Lung (tissue), 12 donors: ENCODE measurements around the gene ATXN1. TPM values are rescaled to one million over a fixed set of nuclear protein-coding genes. Genes with fewer than 3 reads are reported as not detected.
"Not testable (repeated sequence)": the region's sequence is repeated elsewhere in the genome, so short reads cannot be mapped to it uniquely, and the experiment has no call there.

Experiments used
- ATAC-seq: fragments of 200-7000 bp; cut with Tn5 transposase; one replicate; pipeline ENCODE4 v1.9.1; 2020; ENCODE audit warnings: moderate number of reproducible peaks; ENCODE audit not compliant: insufficient read depth, low FRiP score
- DNase-seq, 3 donors: peaks; one replicate each; pipeline ENCODE4 v3.0.0-alpha.2; 2013 to 2017
- H3K27ac ChIP-seq, 2 donors: one replicate each; pipeline ENCODE4 v1.5.1; 2013; ENCODE audit warnings: mild to moderate bottlenecking in 2 of 2, moderate library complexity in 2 of 2, control low read depth in 1 of 2, inconsistent platforms in 1 of 2, low read depth in 1 of 2, low read length in 1 of 2
- H3K27me3 ChIP-seq, 3 donors: one replicate each; pipeline ENCODE4 v1.5.1; 2013; ENCODE audit warnings: low read length in 2 of 3; ENCODE audit not compliant: control insufficient read depth in 3 of 3, insufficient read depth in 3 of 3
- H3K36me3 ChIP-seq, 4 donors: one replicate each; pipeline ENCODE4 v1.5.1; 2013; ENCODE audit warnings: low read length in 4 of 4, mild to moderate bottlenecking in 1 of 4, moderate library complexity in 1 of 4; ENCODE audit not compliant: control insufficient read depth in 4 of 4, insufficient read depth in 4 of 4
- H3K4me1 ChIP-seq, 5 donors: one replicate each; pipeline ENCODE4 v1.5.1; 2013; ENCODE audit warnings: low read length in 5 of 5, mild to moderate bottlenecking in 2 of 5, moderate library complexity in 1 of 5; ENCODE audit not compliant: control insufficient read depth in 5 of 5, insufficient read depth in 5 of 5
- H3K4me3 ChIP-seq: one replicate; pipeline ENCODE4 v1.5.1; 2013; ENCODE audit warnings: mild to moderate bottlenecking, control low read depth, moderate library complexity
- H3K9ac ChIP-seq, 2 donors: one replicate each; pipeline ENCODE4 v1.5.1; 2013; ENCODE audit warnings: low read length in 2 of 2, control low read depth in 1 of 2; ENCODE audit not compliant: insufficient read depth in 1 of 2
- H3K9me3 ChIP-seq, 4 donors: one replicate each; pipeline ENCODE4 v1.5.1; 2013; ENCODE audit warnings: low read length in 3 of 4, mild to moderate bottlenecking in 1 of 4, moderate library complexity in 1 of 4; ENCODE audit not compliant: control insufficient read depth in 4 of 4, insufficient read depth in 3 of 4
- WGBS, 2 donors: extraction: QIAGEN DNeasy Blood & Tissue Kit; methylation state at CpG; one replicate each; pipeline ENCODE4 v1.1.7; 2013; 5-methylcytosine and 5-hydroxymethylcytosine counted together
- polyA plus RNA-seq, 2 donors: library from polyadenylated mRNA; stranded (reverse); fragments of 200-250 nt; gene quantifications; one replicate each; pipeline ENCODE4 v1.2.1, GENCODE V29; 2013
- total RNA-seq, 2 donors: library from RNA; depleted of rRNA in 1 of 2; stranded (reverse); fragments of >200 nt in 1 of 2; gene quantifications; one replicate each; pipeline ENCODE4 v1.2.1, GENCODE V29; 2014 to 2021
- TF ChIP-seq, protein P1 (sequence below): IDR thresholded peaks from 2 replicates; pipeline ENCODE4 v1.5.1; 2012; ENCODE audit warnings: mild to moderate bottlenecking; ENCODE audit errors: control extremely low read depth, extremely low read depth
- donor health status: control.
- donor health status: control.
- donor health status: Bipolar disorder and iron deficiency.
- donor health status: healthy.
- donor health status: DM: yes; HTN: yes; CAD: no.

ATXN1 gene
- total and polyA plus RNA-seq, 4 donors, result 9.7 to 108 (median 34.9) TPM

- TF ChIP-seq, protein P1, sequence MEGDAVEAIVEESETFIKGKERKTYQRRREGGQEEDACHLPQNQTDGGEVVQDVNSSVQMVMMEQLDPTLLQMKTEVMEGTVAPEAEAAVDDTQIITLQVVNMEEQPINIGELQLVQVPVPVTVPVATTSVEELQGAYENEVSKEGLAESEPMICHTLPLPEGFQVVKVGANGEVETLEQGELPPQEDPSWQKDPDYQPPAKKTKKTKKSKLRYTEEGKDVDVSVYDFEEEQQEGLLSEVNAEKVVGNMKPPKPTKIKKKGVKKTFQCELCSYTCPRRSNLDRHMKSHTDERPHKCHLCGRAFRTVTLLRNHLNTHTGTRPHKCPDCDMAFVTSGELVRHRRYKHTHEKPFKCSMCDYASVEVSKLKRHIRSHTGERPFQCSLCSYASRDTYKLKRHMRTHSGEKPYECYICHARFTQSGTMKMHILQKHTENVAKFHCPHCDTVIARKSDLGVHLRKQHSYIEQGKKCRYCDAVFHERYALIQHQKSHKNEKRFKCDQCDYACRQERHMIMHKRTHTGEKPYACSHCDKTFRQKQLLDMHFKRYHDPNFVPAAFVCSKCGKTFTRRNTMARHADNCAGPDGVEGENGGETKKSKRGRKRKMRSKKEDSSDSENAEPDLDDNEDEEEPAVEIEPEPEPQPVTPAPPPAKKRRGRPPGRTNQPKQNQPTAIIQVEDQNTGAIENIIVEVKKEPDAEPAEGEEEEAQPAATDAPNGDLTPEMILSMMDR, result no peak
- DNase-seq, result no peak
- ATAC-seq, result no peak
- H3K27ac ChIP-seq, result no peak overlapping the region
- WGBS, 2 donors, result 90 to 100% methylated on average over 1 of the region's 1 CpG
- H3K9me3 ChIP-seq, result no peaks in the 10 kb centered on the region
- H3K27me3 ChIP-seq, result no peaks in the 10 kb centered on the region
- H3K36me3 ChIP-seq, result peaks cover 0 to 9% (median 0%) of the 10 kb centered on the region in 4 donors
- H3K4me1 ChIP-seq, result peaks cover 3 to 16% (median 7%) of the 10 kb centered on the region in 5 donors
- no peak overlapping the region for H3K9ac ChIP-seq
- H3K4me3 ChIP-seq, result no peak overlapping the region
These were observed 292.2 kb downstream of the ATXN1 start for GRCh38 chr6:16468991-16469615.

- TF ChIP-seq, protein P1, result no peak
These were observed 294.3 kb downstream of the ATXN1 start for GRCh38 chr6:16466800-16467553.

GRCh38 chr6:16464045-16464444 lies 297.2 kb downstream of the ATXN1 start:
- no peak overlapping the region for H3K4me3 ChIP-seq
- TF ChIP-seq, protein P1, result no peak
- no peaks in the 10 kb centered on the region for H3K36me3 ChIP-seq
- H3K27ac ChIP-seq, result no peak overlapping the region
- H3K4me1 ChIP-seq, result peaks cover 0 to 2% (median 0%) of the 10 kb centered on the region in 5 donors
- no peak for DNase-seq
- no peaks in the 10 kb centered on the region for H3K9me3 ChIP-seq
- no peak overlapping the region for H3K9ac ChIP-seq
- H3K27me3 ChIP-seq, result no peaks in the 10 kb centered on the region
- WGBS, 2 donors, result 96 to 99% methylated on average over 3 of the region's 3 CpGs
- ATAC-seq, result no peak

More at GRCh38 chr6:16466800-16467553, 294.3 kb downstream of the ATXN1 start:
- Histone ChIP-seq H3K4me3 (no peak overlapping the region), H3K4me1 (peaks cover 0 to 10% (median 2%) of the 10 kb centered on the region in 5 donors), H3K9ac (no peak overlapping the region), H3K9me3 (no peaks in the 10 kb centered on the region), H3K27ac (no peak overlapping the region), H3K27me3 (no peaks in the 10 kb centered on the region), H3K36me3 (no peaks in the 10 kb centered on the region)
- DNase-seq (no peak), ATAC-seq (no peak)
- WGBS, 2 donors, result 93 to 95% methylated on average over 13 of the region's 13 CpGs

DNA sequence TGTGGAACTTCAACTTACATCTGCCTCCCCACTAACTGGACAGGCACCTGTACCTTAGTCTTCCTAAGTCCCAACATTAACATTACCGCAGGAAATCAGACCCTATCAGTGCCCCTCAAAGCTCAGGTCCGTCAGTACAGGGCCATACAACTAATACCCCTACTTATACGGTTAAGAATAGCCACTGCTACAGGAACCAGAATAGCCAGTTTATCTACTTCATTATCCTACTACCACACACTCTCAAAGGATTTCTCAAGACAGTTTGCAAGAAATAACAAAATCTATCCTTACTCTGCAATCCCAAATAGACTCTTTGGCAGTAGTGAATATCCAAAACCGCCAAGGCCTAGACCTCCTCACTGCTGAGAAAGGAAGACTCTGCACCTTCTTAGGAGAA lies 298.0 kb downstream of the ATXN1 start:
- not testable (repeated sequence) for H3K9ac ChIP-seq, H3K27me3 ChIP-seq, ATAC-seq, H3K9me3 ChIP-seq, H3K36me3 ChIP-seq, H3K4me3 ChIP-seq, H3K27ac ChIP-seq, H3K4me1 ChIP-seq
- WGBS, 2 donors, result 79 to 89% methylated on average over 4 of the region's 4 CpGs
- peak in 1 of 3 donors; percentile 30 for DNase-seq
